Measurements from ENCODE around the gene KIF26B.

DNA sequence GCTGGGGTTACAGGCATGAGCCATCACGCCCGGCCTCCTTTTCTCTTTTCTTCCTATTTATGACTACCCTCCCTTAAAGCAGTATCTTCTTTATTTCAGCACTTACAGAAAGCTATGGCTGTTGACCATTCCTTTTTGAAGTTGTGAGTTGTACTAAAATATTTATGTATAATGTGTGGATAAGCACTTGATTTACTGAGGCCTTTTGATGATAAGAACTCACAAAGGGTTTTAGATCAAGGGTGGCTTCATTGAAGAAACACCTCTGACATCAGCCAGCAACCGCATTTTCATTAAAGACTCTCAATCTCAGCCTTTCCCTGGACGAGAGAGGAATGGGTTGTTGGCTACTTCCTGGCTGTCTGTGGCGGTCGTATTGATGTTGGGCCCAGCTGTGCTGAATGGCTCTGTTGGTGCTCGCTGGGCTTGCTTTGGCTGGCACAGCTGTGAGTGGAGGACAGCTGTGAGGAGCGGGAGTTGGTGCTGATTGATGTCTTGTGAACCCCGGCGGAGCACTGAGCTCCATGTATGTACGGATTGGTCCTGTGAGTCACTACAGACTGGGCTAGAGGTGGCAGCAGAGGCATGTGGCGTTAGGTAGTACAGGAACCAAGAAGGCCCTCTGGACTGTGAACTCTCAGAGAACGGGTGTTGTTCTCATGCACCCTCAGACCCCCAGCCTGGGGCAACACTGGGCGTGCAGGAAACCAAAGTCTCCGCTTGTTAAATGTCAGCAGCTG lies 208.8 kb downstream of the KIF26B start:
- TF ChIP-seq NR2F1 (conservative IDR thresholded peaks at IDR 0.05) (no peak), POLR2AphosphoS5 (IDR thresholded peaks at IDR 0.05; ENCODE audit: low read length) (no peak), RAD51 (IDR thresholded peaks at IDR 0.05) (no peak), MTA2 (IDR thresholded peaks at IDR 0.05; ENCODE audit: low read depth) (no peak), POLR2A (IDR thresholded peaks at IDR 0.05; ENCODE audit: low read depth, low read length) (no peak)
- TF ChIP-seq, protein P1, sequence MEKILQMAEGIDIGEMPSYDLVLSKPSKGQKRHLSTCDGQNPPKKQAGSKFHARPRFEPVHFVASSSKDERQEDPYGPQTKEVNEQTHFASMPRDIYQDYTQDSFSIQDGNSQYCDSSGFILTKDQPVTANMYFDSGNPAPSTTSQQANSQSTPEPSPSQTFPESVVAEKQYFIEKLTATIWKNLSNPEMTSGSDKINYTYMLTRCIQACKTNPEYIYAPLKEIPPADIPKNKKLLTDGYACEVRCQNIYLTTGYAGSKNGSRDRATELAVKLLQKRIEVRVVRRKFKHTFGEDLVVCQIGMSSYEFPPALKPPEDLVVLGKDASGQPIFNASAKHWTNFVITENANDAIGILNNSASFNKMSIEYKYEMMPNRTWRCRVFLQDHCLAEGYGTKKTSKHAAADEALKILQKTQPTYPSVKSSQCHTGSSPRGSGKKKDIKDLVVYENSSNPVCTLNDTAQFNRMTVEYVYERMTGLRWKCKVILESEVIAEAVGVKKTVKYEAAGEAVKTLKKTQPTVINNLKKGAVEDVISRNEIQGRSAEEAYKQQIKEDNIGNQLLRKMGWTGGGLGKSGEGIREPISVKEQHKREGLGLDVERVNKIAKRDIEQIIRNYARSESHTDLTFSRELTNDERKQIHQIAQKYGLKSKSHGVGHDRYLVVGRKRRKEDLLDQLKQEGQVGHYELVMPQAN (conservative IDR thresholded peaks at IDR 0.05): no peak
- TF ChIP-seq, protein P2, sequence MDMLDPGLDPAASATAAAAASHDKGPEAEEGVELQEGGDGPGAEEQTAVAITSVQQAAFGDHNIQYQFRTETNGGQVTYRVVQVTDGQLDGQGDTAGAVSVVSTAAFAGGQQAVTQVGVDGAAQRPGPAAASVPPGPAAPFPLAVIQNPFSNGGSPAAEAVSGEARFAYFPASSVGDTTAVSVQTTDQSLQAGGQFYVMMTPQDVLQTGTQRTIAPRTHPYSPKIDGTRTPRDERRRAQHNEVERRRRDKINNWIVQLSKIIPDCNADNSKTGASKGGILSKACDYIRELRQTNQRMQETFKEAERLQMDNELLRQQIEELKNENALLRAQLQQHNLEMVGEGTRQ (IDR thresholded peaks at IDR 0.05; ENCODE audit: borderline replicate concordance, low read depth, low read length): no peak
- TF ChIP-seq, protein P3, sequence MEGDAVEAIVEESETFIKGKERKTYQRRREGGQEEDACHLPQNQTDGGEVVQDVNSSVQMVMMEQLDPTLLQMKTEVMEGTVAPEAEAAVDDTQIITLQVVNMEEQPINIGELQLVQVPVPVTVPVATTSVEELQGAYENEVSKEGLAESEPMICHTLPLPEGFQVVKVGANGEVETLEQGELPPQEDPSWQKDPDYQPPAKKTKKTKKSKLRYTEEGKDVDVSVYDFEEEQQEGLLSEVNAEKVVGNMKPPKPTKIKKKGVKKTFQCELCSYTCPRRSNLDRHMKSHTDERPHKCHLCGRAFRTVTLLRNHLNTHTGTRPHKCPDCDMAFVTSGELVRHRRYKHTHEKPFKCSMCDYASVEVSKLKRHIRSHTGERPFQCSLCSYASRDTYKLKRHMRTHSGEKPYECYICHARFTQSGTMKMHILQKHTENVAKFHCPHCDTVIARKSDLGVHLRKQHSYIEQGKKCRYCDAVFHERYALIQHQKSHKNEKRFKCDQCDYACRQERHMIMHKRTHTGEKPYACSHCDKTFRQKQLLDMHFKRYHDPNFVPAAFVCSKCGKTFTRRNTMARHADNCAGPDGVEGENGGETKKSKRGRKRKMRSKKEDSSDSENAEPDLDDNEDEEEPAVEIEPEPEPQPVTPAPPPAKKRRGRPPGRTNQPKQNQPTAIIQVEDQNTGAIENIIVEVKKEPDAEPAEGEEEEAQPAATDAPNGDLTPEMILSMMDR (IDR thresholded peaks at IDR 0.05 in 2 of 3, conservative IDR thresholded peaks at IDR 0.05 in 1 of 3; ENCODE audit: control insufficient read depth in 2 of 3, extremely low read depth in 1 of 3, insufficient read depth in 1 of 3, low read depth in 3 of 3, low read length in 3 of 3): no peak
